B cell (primary cell): ENCODE results near the gene GTF3C4.

Source experiments
- EZH2 ChIP-seq: IDR thresholded peaks from 2 replicates; pipeline ENCODE4 v1.6.1; 2012; ENCODE audit warnings: borderline replicate concordance, low read depth, mild to moderate bottlenecking, moderate library complexity, low read length; ENCODE audit not compliant: insufficient read depth, poor library complexity, severe bottlenecking
- TF ChIP-seq, protein P1 (sequence below): fragments of 200-600 bp; IDR thresholded peaks from one replicate; pipeline ENCODE4 v1.8.0; 2022; ENCODE audit warnings: antibody characterized with exemption, mild to moderate bottlenecking

GRCh38 chr9:132639322-132639721, 30.9 kb upstream of the GTF3C4 start:
- TF ChIP-seq, protein P1, sequence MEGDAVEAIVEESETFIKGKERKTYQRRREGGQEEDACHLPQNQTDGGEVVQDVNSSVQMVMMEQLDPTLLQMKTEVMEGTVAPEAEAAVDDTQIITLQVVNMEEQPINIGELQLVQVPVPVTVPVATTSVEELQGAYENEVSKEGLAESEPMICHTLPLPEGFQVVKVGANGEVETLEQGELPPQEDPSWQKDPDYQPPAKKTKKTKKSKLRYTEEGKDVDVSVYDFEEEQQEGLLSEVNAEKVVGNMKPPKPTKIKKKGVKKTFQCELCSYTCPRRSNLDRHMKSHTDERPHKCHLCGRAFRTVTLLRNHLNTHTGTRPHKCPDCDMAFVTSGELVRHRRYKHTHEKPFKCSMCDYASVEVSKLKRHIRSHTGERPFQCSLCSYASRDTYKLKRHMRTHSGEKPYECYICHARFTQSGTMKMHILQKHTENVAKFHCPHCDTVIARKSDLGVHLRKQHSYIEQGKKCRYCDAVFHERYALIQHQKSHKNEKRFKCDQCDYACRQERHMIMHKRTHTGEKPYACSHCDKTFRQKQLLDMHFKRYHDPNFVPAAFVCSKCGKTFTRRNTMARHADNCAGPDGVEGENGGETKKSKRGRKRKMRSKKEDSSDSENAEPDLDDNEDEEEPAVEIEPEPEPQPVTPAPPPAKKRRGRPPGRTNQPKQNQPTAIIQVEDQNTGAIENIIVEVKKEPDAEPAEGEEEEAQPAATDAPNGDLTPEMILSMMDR: no peak
- no peak for TF ChIP-seq EZH2
